Neural progenitor cell (in vitro differentiated cells): Measurements from ENCODE around the gene RAB31. TPM values are rescaled to one million over a fixed set of nuclear protein-coding genes. Genes with fewer than 3 reads are reported as not detected.

ENCODE experiments used
- DNase-seq: peaks from one replicate; pipeline ENCODE4 v3.0.0-alpha.2; 2016; ENCODE audit warnings: low spot score
- H2AFZ ChIP-seq: fragments of 200-600 bp; sonication (generic); replicated peaks from 2 replicates; pipeline ENCODE4 v1.6.1; 2016; ENCODE audit warnings: antibody characterized with exemption
- H3F3A ChIP-seq: fragments of 200-600 bp; sonication (generic); 2 replicates; pipeline ENCODE4 v1.6.1; 2016; ENCODE audit warnings: antibody characterized with exemption, low read depth
- H3K27ac ChIP-seq: fragments of 200-600 bp; sonication (generic); 2 replicates; pipeline ENCODE4 v1.5.1; 2016; ENCODE audit warnings: mild to moderate bottlenecking
- H3K27me3 ChIP-seq: fragments of 200-600 bp; sonication (generic); 2 replicates; pipeline ENCODE4 v1.6.1; 2016; ENCODE audit warnings: mild to moderate bottlenecking, moderate library complexity
- H3K36me3 ChIP-seq: fragments of 200-600 bp; sonication (generic); 2 replicates; pipeline ENCODE4 v1.5.1; 2016
- H3K4me1 ChIP-seq: fragments of 200-600 bp; sonication (generic); 2 replicates; pipeline ENCODE4 v1.6.1; 2016; ENCODE audit warnings: mixed run types
- H3K4me2 ChIP-seq: fragments of 200-600 bp; sonication (generic); 2 replicates; pipeline ENCODE4 v1.6.1; 2016
- H3K4me3 ChIP-seq: fragments of 200-600 bp; sonication (generic); 2 replicates; pipeline ENCODE4 v1.5.1; 2016
- H3K79me2 ChIP-seq: fragments of 200-600 bp; sonication (generic); 2 replicates; pipeline ENCODE4 v1.6.1; 2016; ENCODE audit warnings: low read depth
- H3K9ac ChIP-seq: fragments of 200-600 bp; sonication (generic); 2 replicates; pipeline ENCODE4 v1.6.1; 2016
- H3K9me3 ChIP-seq: fragments of 200-600 bp; sonication (generic); 2 replicates; pipeline ENCODE4 v1.5.1; 2016; ENCODE audit warnings: low read depth
- H4K20me1 ChIP-seq: fragments of 200-600 bp; sonication (generic); 2 replicates; pipeline ENCODE4 v1.6.1; 2016; ENCODE audit warnings: low read depth
- H3K27ac Mint-ChIP-seq: 3 replicates; pipeline ENCODE4 v1.8.0; 2021; ENCODE audit warnings: mixed read lengths
- H3K27me3 Mint-ChIP-seq: 2 replicates; pipeline ENCODE4 v1.8.0; 2022; ENCODE audit warnings: low read depth, mild to moderate bottlenecking, inconsistent platforms, moderate library complexity, mixed read lengths; ENCODE audit not compliant: insufficient read depth
- H3K36me3 Mint-ChIP-seq: 3 replicates; pipeline ENCODE4 v1.8.0; 2021; ENCODE audit warnings: mixed read lengths
- H3K4me1 Mint-ChIP-seq: 3 replicates; pipeline ENCODE4 v1.8.0; 2021; ENCODE audit warnings: mixed read lengths
- H3K4me3 Mint-ChIP-seq: 3 replicates; pipeline ENCODE4 v1.8.0; 2021; ENCODE audit warnings: mild to moderate bottlenecking, moderate library complexity, mixed read lengths
- H3K9me3 Mint-ChIP-seq: 3 replicates; pipeline ENCODE4 v1.8.0; 2020; ENCODE audit warnings: mixed read lengths
- EZH2 ChIP-seq: fragments of 200-600 bp; sonication (generic); IDR thresholded peaks from 2 replicates; pipeline ENCODE4 v1.6.1; 2017; ENCODE audit warnings: antibody characterized with exemption, mild to moderate bottlenecking, moderate library complexity
- EZH2phosphoT487 ChIP-seq: fragments of 200-600 bp; sonication (generic); IDR thresholded peaks from 2 replicates; pipeline ENCODE4 v1.6.1; 2017; ENCODE audit warnings: antibody characterized with exemption
- total RNA-seq: library from RNA; depleted of rRNA; stranded (reverse); fragments of >200 nt; gene quantifications from 2 replicates; pipeline ENCODE4 v1.2.3, GENCODE V29; 2015; ENCODE audit warnings: low replicate concordance
- TF ChIP-seq, protein P1 (sequence below): fragments of 200-600 bp; sonication (generic); IDR thresholded peaks from 2 replicates; pipeline ENCODE4 v1.5.1; 2017; ENCODE audit warnings: antibody characterized with exemption, mild to moderate bottlenecking

RAB31 gene
- total RNA-seq, 1 donor from 2014 or later = 5.0 TPM

DNA sequence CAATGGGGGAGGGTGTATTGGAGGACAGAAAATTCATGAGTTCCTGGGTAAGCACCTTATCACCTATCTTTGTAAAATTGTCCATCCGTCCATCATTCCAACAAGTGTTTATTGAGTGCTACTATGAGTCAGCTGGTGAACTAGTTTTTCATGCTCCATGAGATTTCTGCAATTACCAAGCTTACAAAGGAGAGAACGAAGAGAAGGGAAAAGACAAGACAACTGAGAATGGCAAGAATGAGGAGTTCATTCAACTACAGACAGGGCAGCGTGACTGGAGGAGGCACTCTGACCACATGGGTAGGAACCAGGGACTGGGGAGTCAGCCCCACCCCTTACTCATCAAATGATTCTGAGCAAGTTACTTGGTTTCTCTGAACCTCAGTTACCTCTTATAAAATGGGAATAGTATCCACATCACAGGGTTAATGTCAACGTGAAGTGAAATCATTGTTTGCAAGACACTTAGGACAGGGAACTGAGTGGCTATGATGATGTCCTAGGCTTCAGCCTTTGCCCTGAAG is 159.0 kb downstream of the RAB31 start:
- H3K27ac Mint-ChIP-seq = no peak overlapping the region
- H3K9me3 Mint-ChIP-seq = peaks cover 15% of the 10 kb centered on the region
- Histone ChIP-seq H3K9ac (no peak overlapping the region), H3K9me3 (peaks cover 4% of the 10 kb centered on the region), H4K20me1 (no peaks in the 10 kb centered on the region), H2AFZ (no peak overlapping the region), H3F3A (no peaks in the 10 kb centered on the region), H3K36me3 (no peaks in the 10 kb centered on the region), H3K4me3 (no peak overlapping the region), H3K79me2 (no peaks in the 10 kb centered on the region), H3K4me2 (no peak overlapping the region), H3K27ac (no peak overlapping the region), H3K27me3 (no peaks in the 10 kb centered on the region), H3K4me1 (peaks cover 13% of the 10 kb centered on the region)
- peaks cover 35% of the 10 kb centered on the region for H3K4me1 Mint-ChIP-seq
- DNase-seq = no peak
- no peak overlapping the region for H3K4me3 Mint-ChIP-seq
- no peaks in the 10 kb centered on the region for H3K27me3 Mint-ChIP-seq
- TF ChIP-seq EZH2phosphoT487 (no peak), EZH2 (no peak)
- TF ChIP-seq, protein P1, sequence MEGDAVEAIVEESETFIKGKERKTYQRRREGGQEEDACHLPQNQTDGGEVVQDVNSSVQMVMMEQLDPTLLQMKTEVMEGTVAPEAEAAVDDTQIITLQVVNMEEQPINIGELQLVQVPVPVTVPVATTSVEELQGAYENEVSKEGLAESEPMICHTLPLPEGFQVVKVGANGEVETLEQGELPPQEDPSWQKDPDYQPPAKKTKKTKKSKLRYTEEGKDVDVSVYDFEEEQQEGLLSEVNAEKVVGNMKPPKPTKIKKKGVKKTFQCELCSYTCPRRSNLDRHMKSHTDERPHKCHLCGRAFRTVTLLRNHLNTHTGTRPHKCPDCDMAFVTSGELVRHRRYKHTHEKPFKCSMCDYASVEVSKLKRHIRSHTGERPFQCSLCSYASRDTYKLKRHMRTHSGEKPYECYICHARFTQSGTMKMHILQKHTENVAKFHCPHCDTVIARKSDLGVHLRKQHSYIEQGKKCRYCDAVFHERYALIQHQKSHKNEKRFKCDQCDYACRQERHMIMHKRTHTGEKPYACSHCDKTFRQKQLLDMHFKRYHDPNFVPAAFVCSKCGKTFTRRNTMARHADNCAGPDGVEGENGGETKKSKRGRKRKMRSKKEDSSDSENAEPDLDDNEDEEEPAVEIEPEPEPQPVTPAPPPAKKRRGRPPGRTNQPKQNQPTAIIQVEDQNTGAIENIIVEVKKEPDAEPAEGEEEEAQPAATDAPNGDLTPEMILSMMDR = no peak
- peaks cover 9% of the 10 kb centered on the region for H3K36me3 Mint-ChIP-seq

DNA sequence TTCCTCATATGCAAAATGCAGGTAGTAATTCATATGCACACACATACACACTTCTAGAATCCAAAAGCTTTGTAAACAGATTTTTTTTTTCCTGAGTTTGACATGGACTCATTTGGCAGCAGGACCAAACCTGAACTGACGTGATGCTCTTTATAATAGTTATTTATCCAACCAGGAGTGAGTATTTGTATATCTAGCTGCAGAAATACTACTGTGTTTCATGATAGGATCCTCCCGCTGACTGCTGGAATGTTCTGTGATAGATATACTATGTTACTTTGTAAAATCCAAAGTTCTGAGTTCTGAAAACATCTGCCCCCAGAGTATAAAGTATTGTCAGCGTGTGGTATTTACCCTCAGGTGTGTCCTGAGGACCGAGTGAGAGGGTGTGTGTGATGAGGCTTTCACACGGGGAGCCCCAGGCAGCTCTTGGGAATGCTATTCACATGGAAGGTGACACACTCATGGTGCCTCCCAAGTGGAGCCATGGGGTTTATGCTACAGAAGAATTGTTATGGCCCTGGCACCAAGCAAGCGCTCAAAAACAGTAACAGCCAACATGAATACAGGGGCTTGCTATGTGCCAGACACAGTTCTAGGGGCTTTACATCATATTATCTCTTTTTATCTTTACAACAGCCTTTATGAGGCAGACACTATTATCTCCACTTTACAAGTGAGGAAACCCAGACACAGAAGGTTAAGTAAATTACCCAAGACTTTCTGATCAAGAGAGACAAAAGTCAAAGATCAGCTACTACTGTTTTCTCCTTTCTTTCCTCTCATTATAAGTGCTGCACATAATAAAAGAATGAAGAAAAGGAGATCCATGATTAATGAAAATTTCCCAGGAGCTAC is 161.0 kb downstream of the RAB31 start:
- Mint-ChIP-seq H3K9me3 (peaks cover 15% of the 10 kb centered on the region), H3K27me3 (peaks cover 2% of the 10 kb centered on the region), H3K4me3 (no peak overlapping the region), H3K27ac (no peak overlapping the region), H3K4me1 (peaks cover 27% of the 10 kb centered on the region), H3K36me3 (peaks cover 9% of the 10 kb centered on the region)
- H3K9ac ChIP-seq = no peak overlapping the region
- no peaks in the 10 kb centered on the region for H3K27me3 ChIP-seq
- no peaks in the 10 kb centered on the region for H3K79me2 ChIP-seq
- H3K9me3 ChIP-seq = peaks cover 4% of the 10 kb centered on the region
- no peak overlapping the region for H3K27ac ChIP-seq
- no peak overlapping the region for H3K4me2 ChIP-seq
- no peaks in the 10 kb centered on the region for H3K36me3 ChIP-seq
- H4K20me1 ChIP-seq = no peaks in the 10 kb centered on the region
- H3F3A ChIP-seq = no peaks in the 10 kb centered on the region
- H2AFZ ChIP-seq = no peak overlapping the region
- DNase-seq = no peak
- H3K4me1 ChIP-seq = peaks cover 13% of the 10 kb centered on the region
- no peak for TF ChIP-seq EZH2
- H3K4me3 ChIP-seq = no peak overlapping the region

DNA sequence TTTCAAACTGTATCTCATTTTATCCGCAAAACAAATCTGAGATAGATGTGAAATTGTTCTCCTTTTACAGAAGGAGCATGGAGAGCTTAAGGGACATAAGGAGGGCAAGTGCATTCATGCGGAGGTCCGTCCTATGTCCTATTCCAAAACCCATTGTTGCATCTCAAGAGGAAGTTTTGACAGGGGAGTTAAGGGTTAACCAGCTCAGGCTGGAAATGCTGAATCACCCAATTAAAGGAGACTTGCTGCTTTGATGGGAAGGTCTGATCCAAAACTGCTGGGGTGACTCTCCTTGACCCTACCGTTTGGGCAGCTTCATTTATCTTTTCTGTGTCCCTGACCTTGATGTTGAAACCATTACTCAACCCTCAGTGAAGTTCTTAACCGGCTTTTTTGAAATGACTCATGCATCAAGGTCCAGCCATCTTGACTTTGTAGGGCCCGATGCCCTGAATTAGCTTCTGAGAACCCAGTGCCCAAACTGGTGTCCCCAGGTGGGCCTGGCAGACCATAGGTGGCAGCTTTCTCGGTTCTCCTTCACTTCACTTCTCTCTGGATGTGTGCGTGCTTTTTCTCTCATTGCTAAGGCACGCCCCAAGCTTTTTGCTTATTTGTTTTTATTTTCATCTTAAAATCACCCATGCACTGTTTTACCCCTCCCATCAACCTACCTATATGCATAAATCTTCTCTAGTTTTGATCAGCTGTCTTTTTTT is 161.8 kb downstream of the RAB31 start:
- Mint-ChIP-seq H3K9me3 (peaks cover 15% of the 10 kb centered on the region), H3K27me3 (peaks cover 2% of the 10 kb centered on the region), H3K4me3 (no peak overlapping the region), H3K4me1 (peaks cover 26% of the 10 kb centered on the region), H3K27ac (no peak overlapping the region), H3K36me3 (peaks cover 9% of the 10 kb centered on the region)
- Histone ChIP-seq H2AFZ (no peak overlapping the region), H3K4me3 (no peak overlapping the region), H3K9ac (no peak overlapping the region), H3K9me3 (peaks cover 4% of the 10 kb centered on the region), H3K4me1 (peaks cover 13% of the 10 kb centered on the region), H3K27ac (no peak overlapping the region), H3F3A (no peaks in the 10 kb centered on the region), H4K20me1 (no peaks in the 10 kb centered on the region), H3K36me3 (no peaks in the 10 kb centered on the region), H3K79me2 (no peaks in the 10 kb centered on the region), H3K4me2 (no peak overlapping the region), H3K27me3 (no peaks in the 10 kb centered on the region)
- TF ChIP-seq EZH2phosphoT487 (no peak), EZH2 (no peak)
- TF ChIP-seq, protein P1 = no peak
- DNase-seq = no peak
